AML-193 (cell line): ENCODE data around the gene PLXND1.

Source experiments
- DNase-seq, 2 experiments: peaks; one replicate each; lab custom pipeline; 2025; lab: John Stamatoyannopoulos, UW

The PLXND1 gene

GRCh38 chr3:129507181-129507831, 99.2 kb downstream of the PLXND1 start:
- no peak for DNase-seq

DNA sequence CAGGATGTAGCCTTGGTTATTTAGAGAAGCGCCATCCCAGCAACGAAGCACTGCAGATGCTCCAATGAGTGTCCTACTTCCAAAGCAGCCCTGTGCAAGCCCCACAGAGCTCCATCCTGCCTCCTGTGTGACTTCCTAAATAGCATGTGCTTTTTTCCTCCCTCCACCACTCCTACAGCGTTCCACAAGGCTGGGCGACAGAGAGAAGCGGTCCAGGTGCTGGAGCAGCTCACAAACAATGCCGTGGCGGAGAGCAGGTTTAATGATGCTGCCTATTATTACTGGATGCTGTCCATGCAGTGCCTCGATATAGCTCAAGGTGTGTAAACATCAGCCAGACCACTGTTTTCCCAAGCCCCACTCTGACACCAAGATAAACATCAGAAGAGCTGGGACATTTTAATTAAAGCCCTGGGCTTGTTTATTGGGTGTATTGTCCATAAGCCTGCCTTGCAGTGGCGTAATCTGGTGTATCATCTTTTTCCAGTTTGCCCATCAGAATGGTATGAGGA, 100.2 kb downstream of the PLXND1 start:
- no peak for DNase-seq

DNA sequence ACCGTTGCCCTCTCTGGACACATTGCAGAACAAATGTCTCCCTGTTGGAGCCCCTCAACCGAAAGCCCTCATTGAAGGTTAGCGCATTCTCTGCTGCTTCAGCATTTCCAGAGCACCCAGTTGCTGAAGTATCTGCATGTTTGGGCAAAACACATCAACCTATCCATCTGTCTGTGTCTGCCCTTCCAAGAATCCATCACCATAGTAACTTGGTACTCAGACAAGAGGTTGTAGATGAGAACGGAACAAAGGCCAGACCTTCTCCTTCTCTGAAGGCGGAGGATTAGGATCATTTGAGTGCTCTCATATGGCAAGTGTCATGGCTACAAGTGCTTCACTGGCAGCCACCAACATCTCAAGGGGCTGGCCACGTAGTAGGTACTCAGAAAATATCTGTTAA, 101.1 kb downstream of the PLXND1 start:
- no peak for DNase-seq
